DND-41 (cell line): Measurements from ENCODE around the gene KLHDC8B.
"Not testable (repeated sequence)": the region's sequence is repeated elsewhere in the genome, so short reads cannot be mapped to it uniquely, and the experiment has no call there.

Experiments used
- EZH2 ChIP-seq: IDR thresholded peaks from 3 replicates; pipeline ENCODE4 v1.6.1; 2012; ENCODE audit warnings: borderline replicate concordance, low read depth, mild to moderate bottlenecking, moderate library complexity, low read length, inconsistent platforms; ENCODE audit not compliant: severe bottlenecking
- TF ChIP-seq, protein P1 (sequence below): IDR thresholded peaks from 2 replicates; pipeline ENCODE4 v1.5.1; 2012; ENCODE audit warnings: borderline replicate concordance, low read length, moderate library complexity, mild to moderate bottlenecking; ENCODE audit not compliant: poor library complexity, severe bottlenecking; ENCODE audit errors: extremely low read depth

DNA sequence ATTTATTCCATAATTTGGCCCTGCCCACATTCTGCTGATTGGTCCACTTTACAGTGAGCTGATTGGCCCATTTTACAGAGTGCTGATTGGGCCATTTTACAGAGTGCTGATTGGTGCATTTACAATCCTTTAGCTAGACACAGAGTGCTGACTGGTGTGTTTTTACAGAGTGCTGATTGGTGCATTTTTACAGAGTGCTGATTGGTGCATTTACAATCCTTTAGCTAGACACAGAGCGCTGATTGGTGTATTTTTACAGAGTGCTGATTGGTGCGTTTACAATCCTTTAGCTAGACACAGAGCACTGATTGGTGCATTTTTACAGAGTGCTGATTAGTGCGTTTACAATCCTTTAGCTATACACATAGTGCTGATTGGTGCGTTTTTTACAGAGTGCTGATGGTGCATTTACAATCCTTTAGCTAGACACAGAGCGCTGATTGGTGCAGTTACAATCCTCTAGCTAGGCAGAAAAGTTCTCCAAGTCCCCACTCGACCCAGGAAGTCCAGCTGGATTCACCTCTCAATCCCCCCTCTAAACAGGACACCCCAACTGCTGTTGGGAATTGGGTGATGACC, 49.7 kb downstream of the KLHDC8B start:
- not testable (repeated sequence) for TF ChIP-seq EZH2
- TF ChIP-seq, protein P1, sequence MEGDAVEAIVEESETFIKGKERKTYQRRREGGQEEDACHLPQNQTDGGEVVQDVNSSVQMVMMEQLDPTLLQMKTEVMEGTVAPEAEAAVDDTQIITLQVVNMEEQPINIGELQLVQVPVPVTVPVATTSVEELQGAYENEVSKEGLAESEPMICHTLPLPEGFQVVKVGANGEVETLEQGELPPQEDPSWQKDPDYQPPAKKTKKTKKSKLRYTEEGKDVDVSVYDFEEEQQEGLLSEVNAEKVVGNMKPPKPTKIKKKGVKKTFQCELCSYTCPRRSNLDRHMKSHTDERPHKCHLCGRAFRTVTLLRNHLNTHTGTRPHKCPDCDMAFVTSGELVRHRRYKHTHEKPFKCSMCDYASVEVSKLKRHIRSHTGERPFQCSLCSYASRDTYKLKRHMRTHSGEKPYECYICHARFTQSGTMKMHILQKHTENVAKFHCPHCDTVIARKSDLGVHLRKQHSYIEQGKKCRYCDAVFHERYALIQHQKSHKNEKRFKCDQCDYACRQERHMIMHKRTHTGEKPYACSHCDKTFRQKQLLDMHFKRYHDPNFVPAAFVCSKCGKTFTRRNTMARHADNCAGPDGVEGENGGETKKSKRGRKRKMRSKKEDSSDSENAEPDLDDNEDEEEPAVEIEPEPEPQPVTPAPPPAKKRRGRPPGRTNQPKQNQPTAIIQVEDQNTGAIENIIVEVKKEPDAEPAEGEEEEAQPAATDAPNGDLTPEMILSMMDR, result not testable (repeated sequence)
